Panc1 (cell line): ENCODE data around the gene INSC. TPM values are rescaled to one million over a fixed set of nuclear protein-coding genes. Genes with fewer than 3 reads are reported as not detected.

Source experiments
- ATAC-seq: fragments of 200-7000 bp; cut with Tn5 transposase; 2 replicates; pipeline ENCODE4 v1.9.1; 2020; ENCODE audit warnings: mild to moderate bottlenecking, moderate library complexity
- BruUV-seq: library from RNA; stranded (reverse); fragments of 400-500 nt; replicated peaks from 2 replicates; lab custom pipeline; 2021; lab: Mats Ljungman, UMichigan
- CTCF ChIA-PET: fragments of 300-600 bp; sonication (Branson Sonifier 250); formaldehyde crosslinking; loops from one replicate; lab custom pipeline; 2022; ENCODE audit warnings: antibody characterized with exemption; lab: Charles Lee
- POLR2A ChIA-PET: fragments of 300-600 bp; sonication (Branson Sonifier 250); formaldehyde crosslinking; loops from one replicate; lab custom pipeline; 2022; ENCODE audit warnings: antibody characterized with exemption; lab: Charles Lee
- DNase-seq: peaks from one replicate; pipeline ENCODE4 v3.0.0-alpha.2; 2010; ENCODE audit warnings: low read depth, low spot score
- H3K27ac ChIP-seq: 2 replicates; pipeline ENCODE4 v1.5.1; 2011; ENCODE audit warnings: mild to moderate bottlenecking, low read length, inconsistent platforms
- H3K27me3 ChIP-seq: fragments of 200-500 bp; sonication (Bioruptor generic); 2 replicates; pipeline ENCODE4 v1.6.0; 2014; ENCODE audit warnings: low read length, inconsistent platforms; ENCODE audit not compliant: control insufficient read depth, insufficient read depth
- H3K36me3 ChIP-seq: fragments of 200-500 bp; sonication (Bioruptor generic); 2 replicates; pipeline ENCODE4 v1.5.1; 2014; ENCODE audit warnings: inconsistent platforms, mild to moderate bottlenecking, low read length, moderate library complexity; ENCODE audit not compliant: control insufficient read depth, insufficient read depth
- H3K4me1 ChIP-seq: 2 replicates; pipeline ENCODE4 v1.5.1; 2011; ENCODE audit warnings: inconsistent platforms, mild to moderate bottlenecking, low read length, moderate library complexity; ENCODE audit not compliant: control insufficient read depth, insufficient read depth
- H3K4me3 ChIP-seq, 2 experiments: 2 replicates each; pipeline ENCODE4 v1.5.1; 2011 to 2012; ENCODE audit warnings: low read depth in 2 of 2, low read length in 2 of 2, mild to moderate bottlenecking in 2 of 2, inconsistent platforms in 1 of 2, moderate library complexity in 1 of 2
- H3K9me3 ChIP-seq: fragments of 200-500 bp; sonication (Bioruptor generic); 2 replicates; pipeline ENCODE4 v1.5.1; 2014; ENCODE audit warnings: low read depth, mild to moderate bottlenecking, inconsistent platforms, low read length, moderate library complexity; ENCODE audit not compliant: control insufficient read depth, insufficient read depth
- POLR2AphosphoS5 ChIP-seq: IDR thresholded peaks from 2 replicates; pipeline ENCODE4 v1.6.1; 2012; ENCODE audit warnings: mild to moderate bottlenecking, low read depth, low read length, moderate library complexity
- SIN3A ChIP-seq: IDR thresholded peaks from 2 replicates; pipeline ENCODE4 v1.6.1; 2012; ENCODE audit warnings: low read depth, mild to moderate bottlenecking, low read length, moderate library complexity, borderline replicate concordance; ENCODE audit not compliant: insufficient read depth
- TCF7L2 ChIP-seq: IDR thresholded peaks from 2 replicates; pipeline ENCODE4 v1.6.1; 2011; ENCODE audit warnings: mild to moderate bottlenecking, low read depth, low read length, inconsistent platforms
- in situ Hi-C: cut with HindIII; loops from 2 replicates; pipeline ENCODE4 v1.10.0; 2016; ENCODE audit warnings: low sequenced_read_pairs, low pct_unique_long_range_greater_than_20kb
- intact Hi-C: fragments of 100-400 bp; cut with micrococcal nuclease; formaldehyde crosslinking; loops from one replicate; pipeline ENCODE4 v1.10.0; 2022; ENCODE audit not compliant: unreplicated experiment
- total RNA-seq: library from RNA; stranded (reverse); gene quantifications from one replicate; pipeline ENCODE4 v1.2.1, GENCODE V29; 2021; ENCODE audit not compliant: unreplicated experiment
- TF ChIP-seq, protein P1 (sequence below), 2 experiments: IDR thresholded peaks; 2 replicates each; pipeline ENCODE4 v1.6.1; 2011 to 2012; ENCODE audit warnings: low read depth in 2 of 2, control low read depth in 1 of 2, low read length in 1 of 2, mild to moderate bottlenecking in 1 of 2, moderate library complexity in 1 of 2; ENCODE audit not compliant: insufficient read depth in 1 of 2
- TF ChIP-seq, protein P2 (sequence below): fragments of 450-650 bp; IDR thresholded peaks from 2 replicates; pipeline ENCODE4 v1.5.1; 2017; ENCODE audit warnings: mild to moderate bottlenecking

INSC gene
- total RNA-seq, 1 experiment from 2014 or later: 0.08 TPM

DNA sequence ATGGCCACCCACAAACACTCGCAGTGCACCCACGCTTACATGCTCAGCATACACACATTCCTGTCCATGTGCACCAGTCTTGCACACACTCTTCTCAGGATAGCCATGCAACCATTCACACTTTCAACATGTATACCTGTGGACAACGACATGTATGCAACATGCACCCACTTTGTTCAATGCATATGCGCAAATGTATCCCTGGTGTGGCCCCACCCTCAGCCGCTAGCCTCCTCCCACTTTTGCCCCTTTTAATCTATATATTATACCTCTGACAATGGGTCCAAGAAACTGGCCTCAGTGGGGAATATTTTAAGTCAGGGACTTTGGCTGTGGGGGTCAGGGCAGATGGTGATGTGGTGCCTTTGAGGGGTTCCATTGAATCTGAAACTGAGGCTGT, 963 bp downstream of the INSC start:
- Histone ChIP-seq H3K9me3 (no peaks in the 10 kb centered on the region), H3K36me3 (no peaks in the 10 kb centered on the region), H3K4me3 (no peak overlapping the region), H3K27me3 (peaks cover 5% of the 10 kb centered on the region; the same call in 1 of the 2 replicates), H3K4me1 (no peaks in the 10 kb centered on the region), H3K27ac (no peak overlapping the region)
- ATAC-seq (no peak), DNase-seq (no peak)
- CTCF ChIA-PET: interaction anchor here (0.6 to 0.7 kb wide), 2 partner anchors 15 to 212 kb away, joined by 3 to 4 read pairs; no protein-coding TSS in a partner anchor
- intact Hi-C loops (no loop called here), in situ Hi-C loops (no loop called here)
- BruUV-seq: no TSS peak
- POLR2A ChIA-PET: no interaction called here
- TF ChIP-seq TCF7L2: no peak
- no peak for TF ChIP-seq SIN3A
- no peak for TF ChIP-seq POLR2AphosphoS5
- TF ChIP-seq, protein P1, sequence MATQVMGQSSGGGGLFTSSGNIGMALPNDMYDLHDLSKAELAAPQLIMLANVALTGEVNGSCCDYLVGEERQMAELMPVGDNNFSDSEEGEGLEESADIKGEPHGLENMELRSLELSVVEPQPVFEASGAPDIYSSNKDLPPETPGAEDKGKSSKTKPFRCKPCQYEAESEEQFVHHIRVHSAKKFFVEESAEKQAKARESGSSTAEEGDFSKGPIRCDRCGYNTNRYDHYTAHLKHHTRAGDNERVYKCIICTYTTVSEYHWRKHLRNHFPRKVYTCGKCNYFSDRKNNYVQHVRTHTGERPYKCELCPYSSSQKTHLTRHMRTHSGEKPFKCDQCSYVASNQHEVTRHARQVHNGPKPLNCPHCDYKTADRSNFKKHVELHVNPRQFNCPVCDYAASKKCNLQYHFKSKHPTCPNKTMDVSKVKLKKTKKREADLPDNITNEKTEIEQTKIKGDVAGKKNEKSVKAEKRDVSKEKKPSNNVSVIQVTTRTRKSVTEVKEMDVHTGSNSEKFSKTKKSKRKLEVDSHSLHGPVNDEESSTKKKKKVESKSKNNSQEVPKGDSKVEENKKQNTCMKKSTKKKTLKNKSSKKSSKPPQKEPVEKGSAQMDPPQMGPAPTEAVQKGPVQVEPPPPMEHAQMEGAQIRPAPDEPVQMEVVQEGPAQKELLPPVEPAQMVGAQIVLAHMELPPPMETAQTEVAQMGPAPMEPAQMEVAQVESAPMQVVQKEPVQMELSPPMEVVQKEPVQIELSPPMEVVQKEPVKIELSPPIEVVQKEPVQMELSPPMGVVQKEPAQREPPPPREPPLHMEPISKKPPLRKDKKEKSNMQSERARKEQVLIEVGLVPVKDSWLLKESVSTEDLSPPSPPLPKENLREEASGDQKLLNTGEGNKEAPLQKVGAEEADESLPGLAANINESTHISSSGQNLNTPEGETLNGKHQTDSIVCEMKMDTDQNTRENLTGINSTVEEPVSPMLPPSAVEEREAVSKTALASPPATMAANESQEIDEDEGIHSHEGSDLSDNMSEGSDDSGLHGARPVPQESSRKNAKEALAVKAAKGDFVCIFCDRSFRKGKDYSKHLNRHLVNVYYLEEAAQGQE (IDR thresholded peaks at IDR 0.05; ENCODE audit: insufficient read depth in 1 of 2, low read depth in 2 of 2, low read length in 1 of 2): no peak
- TF ChIP-seq, protein P2, sequence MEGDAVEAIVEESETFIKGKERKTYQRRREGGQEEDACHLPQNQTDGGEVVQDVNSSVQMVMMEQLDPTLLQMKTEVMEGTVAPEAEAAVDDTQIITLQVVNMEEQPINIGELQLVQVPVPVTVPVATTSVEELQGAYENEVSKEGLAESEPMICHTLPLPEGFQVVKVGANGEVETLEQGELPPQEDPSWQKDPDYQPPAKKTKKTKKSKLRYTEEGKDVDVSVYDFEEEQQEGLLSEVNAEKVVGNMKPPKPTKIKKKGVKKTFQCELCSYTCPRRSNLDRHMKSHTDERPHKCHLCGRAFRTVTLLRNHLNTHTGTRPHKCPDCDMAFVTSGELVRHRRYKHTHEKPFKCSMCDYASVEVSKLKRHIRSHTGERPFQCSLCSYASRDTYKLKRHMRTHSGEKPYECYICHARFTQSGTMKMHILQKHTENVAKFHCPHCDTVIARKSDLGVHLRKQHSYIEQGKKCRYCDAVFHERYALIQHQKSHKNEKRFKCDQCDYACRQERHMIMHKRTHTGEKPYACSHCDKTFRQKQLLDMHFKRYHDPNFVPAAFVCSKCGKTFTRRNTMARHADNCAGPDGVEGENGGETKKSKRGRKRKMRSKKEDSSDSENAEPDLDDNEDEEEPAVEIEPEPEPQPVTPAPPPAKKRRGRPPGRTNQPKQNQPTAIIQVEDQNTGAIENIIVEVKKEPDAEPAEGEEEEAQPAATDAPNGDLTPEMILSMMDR: no peak

DNA sequence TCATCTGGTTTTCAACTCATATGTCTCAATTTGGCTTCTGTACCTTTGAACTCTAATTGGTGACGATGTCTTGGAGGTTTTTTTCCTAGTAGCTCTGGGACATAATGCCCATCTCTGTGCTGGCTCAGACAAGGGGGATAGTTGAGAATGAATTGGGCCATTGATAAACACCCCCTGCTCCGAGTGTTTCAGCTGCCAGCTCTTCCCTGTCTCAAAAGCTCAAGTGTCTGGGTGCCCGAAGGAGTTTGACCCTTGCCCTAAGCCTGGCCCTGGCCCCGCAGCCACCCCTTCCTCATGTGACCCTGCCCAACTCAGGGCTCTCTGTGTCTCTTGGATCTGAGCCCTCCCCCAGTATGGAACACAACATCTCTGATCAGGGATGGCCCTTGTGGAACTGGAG, 3.0 kb downstream of the INSC start:
- no peak for ATAC-seq
- TF ChIP-seq, protein P2: no peak
- TF ChIP-seq POLR2AphosphoS5 (no peak), SIN3A (no peak), TCF7L2 (no peak)
- TF ChIP-seq, protein P1 (IDR thresholded peaks at IDR 0.05; ENCODE audit: insufficient read depth in 1 of 2, low read depth in 2 of 2, low read length in 1 of 2): no peak
- peaks cover 5% of the 10 kb centered on the region; the same call in 1 of the 2 replicates for H3K27me3 ChIP-seq
- no peak overlapping the region for H3K27ac ChIP-seq
- intact Hi-C loops: no loop called here
- H3K36me3 ChIP-seq: no peaks in the 10 kb centered on the region
- DNase-seq: no peak
- in situ Hi-C loops: no loop called here
- no TSS peak for BruUV-seq
- H3K4me1 ChIP-seq: no peaks in the 10 kb centered on the region
- no peak overlapping the region for H3K4me3 ChIP-seq
- H3K9me3 ChIP-seq: no peaks in the 10 kb centered on the region
- CTCF ChIA-PET: no interaction called here
- POLR2A ChIA-PET: no interaction called here
